Neutrophil (primary cell): ENCODE data around the gene RGPD3.
"Not testable (repeated sequence)": the region's sequence is repeated elsewhere in the genome, so short reads cannot be mapped to it uniquely, and the experiment has no call there.

ENCODE experiments used
- H3K27ac ChIP-seq: fragments of 200-600 bp; sonication (generic); 2 replicates; pipeline ENCODE4 v1.5.1; 2016; ENCODE audit warnings: mild to moderate bottlenecking, moderate library complexity
- H3K27me3 ChIP-seq: fragments of 200-600 bp; sonication (generic); 2 replicates; pipeline ENCODE4 v1.6.0; 2016; ENCODE audit warnings: mild to moderate bottlenecking
- H3K36me3 ChIP-seq: fragments of 200-600 bp; sonication (generic); 2 replicates; pipeline ENCODE4 v1.5.1; 2017
- H3K4me1 ChIP-seq, 2 experiments: fragments of 200-600 bp in 1 of 2; sonication (generic) in 1 of 2; 1 replicate in 1 of 2; 2 replicates in 1 of 2; pipeline versions ENCODE4 v1.5.1 to v1.6.1; 2013 to 2016; ENCODE audit warnings: low read depth in 1 of 2, low read length in 1 of 2, mild to moderate bottlenecking in 1 of 2, moderate library complexity in 1 of 2; ENCODE audit not compliant: control insufficient read depth in 1 of 2, insufficient read depth in 1 of 2
- H3K4me3 ChIP-seq, 2 experiments: fragments of 200-600 bp in 1 of 2; sonication (generic) in 1 of 2; 1 replicate in 1 of 2; 2 replicates in 1 of 2; pipeline ENCODE4 v1.5.1; 2013 to 2016; ENCODE audit warnings: low read depth in 1 of 2, low read length in 1 of 2, mild to moderate bottlenecking in 1 of 2, moderate library complexity in 1 of 2
- H3K9me3 ChIP-seq: fragments of 200-600 bp; sonication (generic); 2 replicates; pipeline ENCODE4 v1.5.1; 2016
- CTCF ChIP-seq: fragments of 200-600 bp; sonication (generic); IDR thresholded peaks from 2 replicates; pipeline ENCODE4 v1.5.1; 2016; ENCODE audit warnings: antibody characterized with exemption

Gene RGPD3

GRCh38 chr2:106468107-106468506, at the start of gene RGPD3:
Gene RGPD3 (minus strand): TSS chr2:106468413. CDS start chr2:106468288, 125 bp downstream.
- H3K9me3 ChIP-seq = not testable (repeated sequence)

GRCh38 chr2:106517329-106517728, 49.1 kb upstream of the RGPD3 start:
- Histone ChIP-seq H3K4me1 (no peaks in the 10 kb centered on the region), H3K27ac (no peak overlapping the region), H3K36me3 (no peaks in the 10 kb centered on the region), H3K4me3 (no peak overlapping the region), H3K27me3 (no peaks in the 10 kb centered on the region), H3K9me3 (no peaks in the 10 kb centered on the region)
- no peak for TF ChIP-seq CTCF

More at GRCh38 chr2:106468107-106468506, at the start of gene RGPD3:
- not testable (repeated sequence) for H3K36me3 ChIP-seq, H3K27ac ChIP-seq, H3K4me1 ChIP-seq, H3K27me3 ChIP-seq, H3K4me3 ChIP-seq

- TF ChIP-seq CTCF = no peak
- Histone ChIP-seq H3K9me3 (no peaks in the 10 kb centered on the region), H3K27ac (no peak overlapping the region), H3K4me3 (no peak overlapping the region), H3K4me1 (no peaks in the 10 kb centered on the region), H3K36me3 (no peaks in the 10 kb centered on the region), H3K27me3 (no peaks in the 10 kb centered on the region)
Measured at GRCh38 chr2:106516864-106517263, 48.7 kb upstream of the RGPD3 start.

DNA sequence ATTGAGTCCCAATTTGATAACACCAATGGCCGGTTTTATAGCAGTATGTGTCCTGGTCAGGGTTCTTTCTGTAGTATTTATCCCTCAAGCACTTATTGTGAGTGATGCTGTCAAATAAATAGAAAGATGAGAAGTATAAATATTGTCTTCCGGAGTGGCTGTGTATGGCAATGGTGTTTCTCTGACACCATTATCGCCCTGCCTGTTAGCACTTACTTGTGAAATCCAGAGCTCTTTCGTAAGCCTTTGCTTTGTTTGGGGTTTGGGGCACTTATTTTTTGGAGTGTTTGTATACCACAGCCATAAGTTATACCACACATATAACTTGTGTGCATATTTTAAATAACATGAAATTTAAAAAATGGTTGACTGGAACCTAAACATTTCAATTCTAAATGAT, 48.2 kb upstream of the RGPD3 start:
- no peaks in the 10 kb centered on the region for H3K4me1 ChIP-seq
- H3K27me3 ChIP-seq = no peaks in the 10 kb centered on the region
- no peak overlapping the region for H3K27ac ChIP-seq
- H3K4me3 ChIP-seq = no peak overlapping the region
- H3K36me3 ChIP-seq = no peaks in the 10 kb centered on the region
- TF ChIP-seq CTCF = no peak
- H3K9me3 ChIP-seq = no peaks in the 10 kb centered on the region

DNA sequence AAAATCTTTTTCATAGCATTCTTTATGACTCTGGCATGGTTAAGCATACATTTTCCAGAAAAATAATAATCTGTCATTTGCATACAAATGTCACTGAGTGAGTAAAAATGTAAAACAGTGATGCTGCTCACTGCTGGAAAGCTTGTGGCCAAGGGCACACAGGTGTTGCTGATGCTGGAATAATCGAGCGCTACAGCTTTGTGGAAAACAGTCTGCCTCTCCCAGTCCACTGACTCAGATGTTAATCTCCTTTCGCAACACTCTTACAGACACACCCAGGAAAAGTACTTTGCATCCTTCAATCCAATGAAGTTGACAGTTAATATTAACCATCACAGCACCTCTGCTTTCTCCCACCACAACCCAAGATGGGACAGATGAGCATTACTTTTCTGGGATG, 46.6 kb upstream of the RGPD3 start:
- not testable (repeated sequence) for H3K36me3 ChIP-seq, H3K27me3 ChIP-seq, H3K4me3 ChIP-seq, H3K27ac ChIP-seq, H3K4me1 ChIP-seq, H3K9me3 ChIP-seq

DNA sequence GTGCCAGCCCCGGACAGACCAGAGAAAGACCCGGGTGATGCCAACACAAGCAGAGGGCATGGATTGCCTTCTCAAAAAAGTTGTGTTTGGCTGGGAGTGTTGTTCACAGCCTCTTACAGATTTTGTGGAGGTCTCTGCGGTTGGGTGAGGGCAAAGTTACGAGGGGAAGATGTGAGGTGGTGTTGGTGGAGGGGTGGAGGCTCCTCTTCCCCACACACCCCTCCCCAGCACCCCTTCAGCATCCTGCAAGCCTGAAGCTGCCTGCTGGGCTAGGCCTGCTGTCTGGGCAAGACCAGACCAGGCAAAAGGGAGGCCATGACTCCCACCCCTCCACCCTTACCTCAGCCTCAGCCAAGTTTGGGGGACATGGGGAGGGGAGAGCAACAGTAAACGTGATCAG, 45.2 kb upstream of the RGPD3 start:
- not testable (repeated sequence) for H3K27me3 ChIP-seq, H3K9me3 ChIP-seq, H3K4me1 ChIP-seq, H3K27ac ChIP-seq, H3K36me3 ChIP-seq, H3K4me3 ChIP-seq

DNA sequence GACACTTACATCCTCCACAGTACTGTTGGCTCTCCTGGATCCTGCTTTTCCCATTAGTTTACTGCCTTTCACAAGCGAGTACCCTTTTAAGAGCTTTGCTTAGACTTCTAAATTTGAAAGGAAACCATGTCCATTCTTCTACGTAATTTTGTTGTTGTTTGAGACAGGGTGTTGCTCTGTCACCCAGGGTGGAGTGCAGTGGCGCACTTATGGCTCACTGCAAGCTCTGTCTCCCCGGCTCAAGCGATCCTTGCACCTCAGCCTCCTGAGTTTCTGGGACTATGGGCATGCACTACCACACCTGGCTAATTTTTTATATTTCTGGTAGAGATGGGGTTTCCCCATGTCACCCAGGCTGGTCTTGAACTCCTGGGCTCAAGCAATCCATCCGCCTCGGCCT, 43.7 kb upstream of the RGPD3 start:
- H3K27ac ChIP-seq = not testable (repeated sequence)

GRCh38 chr2:106511476-106511901, 43.3 kb upstream of the RGPD3 start:
- H3K4me1 ChIP-seq, H3K36me3 ChIP-seq, H3K27me3 ChIP-seq, H3K27ac ChIP-seq, H3K4me3 ChIP-seq, H3K9me3 ChIP-seq: not testable (repeated sequence)

More for the DNA sequence above, 43.7 kb upstream of the RGPD3 start:
- H3K4me1 ChIP-seq, H3K4me3 ChIP-seq, H3K9me3 ChIP-seq, H3K27me3 ChIP-seq, H3K36me3 ChIP-seq: not testable (repeated sequence)

GRCh38 chr2:106510791-106511190, 42.6 kb upstream of the RGPD3 start:
- H3K27ac ChIP-seq = not testable (repeated sequence)

DNA sequence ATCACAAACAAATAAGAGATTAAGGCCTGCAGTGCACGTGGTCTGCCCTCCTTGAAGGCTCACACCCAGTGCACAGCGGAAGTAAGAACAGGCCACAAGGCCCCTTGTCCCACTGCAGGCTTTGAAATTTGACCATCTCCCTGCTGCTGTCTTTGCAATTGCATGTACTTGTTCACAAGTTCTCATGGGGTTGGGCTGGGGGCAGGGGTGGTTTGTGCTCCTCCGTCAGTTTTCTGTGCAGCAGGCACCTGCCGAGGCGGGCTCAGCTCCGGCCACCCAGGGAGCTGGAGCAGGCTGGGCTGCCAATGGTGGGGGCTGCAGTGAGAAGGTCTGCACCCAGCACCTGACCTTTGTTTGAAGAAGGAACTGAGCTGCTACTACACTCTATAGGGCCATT, 41.2 kb upstream of the RGPD3 start:
- H3K36me3 ChIP-seq, H3K4me1 ChIP-seq, H3K4me3 ChIP-seq, H3K9me3 ChIP-seq, H3K27me3 ChIP-seq, H3K27ac ChIP-seq: not testable (repeated sequence)

More at GRCh38 chr2:106510791-106511190, 42.6 kb upstream of the RGPD3 start:
- H3K4me3 ChIP-seq, H3K9me3 ChIP-seq, H3K4me1 ChIP-seq, H3K36me3 ChIP-seq, H3K27me3 ChIP-seq: not testable (repeated sequence)

DNA sequence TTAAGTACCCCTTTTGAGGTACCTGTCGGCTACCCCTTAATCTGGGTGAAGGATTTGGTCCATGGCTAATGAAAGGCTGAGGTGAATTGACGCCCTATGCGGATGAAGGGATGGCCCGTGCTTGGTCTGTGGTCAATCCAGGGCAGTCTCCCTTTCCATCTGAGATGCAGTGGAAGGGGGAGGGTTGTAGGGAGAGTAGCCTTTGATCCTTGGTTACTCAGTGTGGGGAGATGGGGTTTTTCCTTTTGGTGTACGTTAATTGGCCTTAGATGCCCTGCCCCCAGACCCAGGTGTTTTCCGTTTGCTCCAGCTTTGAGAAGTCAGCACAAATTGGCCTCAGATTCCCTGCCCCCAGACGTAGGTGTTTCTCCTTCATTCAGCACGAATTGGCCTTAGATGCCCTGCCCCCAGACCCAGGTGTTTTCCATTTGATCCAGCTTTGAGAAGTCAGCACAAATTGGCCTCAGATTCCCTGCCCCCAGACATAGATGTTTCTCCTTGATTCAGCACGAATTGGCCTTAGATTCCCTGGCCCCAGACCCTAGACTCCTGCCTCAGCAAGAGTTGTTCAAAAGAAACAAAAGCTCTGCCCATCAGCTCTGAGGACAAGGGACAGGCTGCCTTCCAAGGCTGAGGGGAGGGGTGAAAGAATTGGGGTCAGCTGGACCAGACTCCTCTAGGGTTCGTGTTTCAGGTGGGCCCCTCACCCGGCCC, 40.6 kb upstream of the RGPD3 start:
- not testable (repeated sequence) for H3K36me3 ChIP-seq, H3K27ac ChIP-seq, H3K9me3 ChIP-seq, H3K27me3 ChIP-seq, H3K4me3 ChIP-seq, H3K4me1 ChIP-seq
